ENCODE measurements around the gene TAGLN2.

Gene TAGLN2

DNA sequence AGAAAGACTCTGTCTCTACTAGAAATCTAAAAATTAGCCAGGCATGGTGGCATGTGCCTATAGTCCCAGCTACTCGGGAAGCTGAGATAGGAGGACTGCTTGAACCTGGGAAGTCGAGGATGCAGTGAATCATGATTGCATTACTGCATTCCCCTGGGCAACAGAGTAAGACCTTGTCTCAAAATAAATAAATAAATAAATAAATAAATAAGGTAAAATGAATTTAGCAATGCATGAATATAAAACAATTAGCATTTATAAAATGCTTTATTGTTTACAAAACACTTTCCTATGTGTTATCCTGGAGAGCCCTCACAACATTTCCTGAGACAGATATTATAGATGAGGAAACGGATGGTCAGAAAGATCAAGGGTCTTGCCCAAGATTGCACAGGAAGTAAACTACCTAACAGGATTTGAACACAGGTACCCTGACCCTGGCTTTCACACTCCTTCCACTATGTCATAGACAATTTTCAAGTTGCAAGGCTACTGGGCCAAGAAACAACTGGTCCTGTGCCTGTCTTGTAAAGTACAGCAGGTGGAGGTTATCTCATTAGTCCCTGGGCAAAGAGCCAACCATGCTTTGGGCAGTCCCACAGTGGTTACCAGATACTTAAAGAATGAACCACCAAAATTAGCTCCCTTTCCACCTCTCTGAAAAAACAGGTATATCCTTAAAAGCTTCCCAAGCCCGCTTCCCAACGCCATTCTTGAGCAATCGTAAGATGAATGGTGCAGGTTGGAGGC, 47.4 kb downstream of the TAGLN2 start:
- ATAC-seq (no peak), DNase-seq (no peak)
- no peak overlapping the region for H3K4me3 Mint-ChIP-seq
- H3K27me3 Mint-ChIP-seq = no peaks in the 10 kb centered on the region
- H3K36me3 Mint-ChIP-seq (ENCODE audit: low read depth) = no peaks in the 10 kb centered on the region
- H3K4me1 Mint-ChIP-seq = no peaks in the 10 kb centered on the region
- H3K9me3 Mint-ChIP-seq = no peaks in the 10 kb centered on the region
- H3K27ac Mint-ChIP-seq = no peak overlapping the region

DNA sequence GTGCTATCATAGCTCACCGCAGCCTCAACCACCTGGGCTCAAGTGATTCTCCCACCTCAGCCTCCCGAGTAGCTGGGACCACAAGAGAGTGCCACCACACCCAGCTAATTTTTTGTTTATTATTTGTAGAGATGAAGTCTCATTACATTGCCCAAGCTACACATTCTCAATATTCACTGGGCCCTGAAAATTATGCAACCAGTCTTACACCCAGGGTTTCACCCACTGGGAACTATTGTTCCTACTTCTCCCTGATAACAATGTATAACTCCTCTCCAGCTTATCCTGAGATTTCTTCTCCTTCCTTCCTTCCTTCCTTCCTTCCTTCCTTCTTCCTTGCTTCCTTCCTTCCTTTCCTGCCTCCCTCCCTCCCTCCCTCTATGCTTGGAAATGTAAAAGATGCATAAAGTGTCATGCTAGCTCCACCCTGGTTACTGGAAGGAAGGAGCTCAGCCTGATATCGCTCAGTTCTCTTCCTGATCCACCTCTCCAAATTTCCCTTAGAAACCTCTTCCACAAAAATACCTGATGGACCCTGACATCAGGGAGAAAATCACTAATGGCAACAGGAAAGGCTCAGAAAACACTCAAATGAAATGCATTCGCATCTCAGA, 51.7 kb downstream of the TAGLN2 start:
- H3K9me3 Mint-ChIP-seq = no peaks in the 10 kb centered on the region
- H3K36me3 Mint-ChIP-seq (ENCODE audit: low read depth) = no peaks in the 10 kb centered on the region
- ATAC-seq (no peak), DNase-seq (no peak)
- H3K27ac Mint-ChIP-seq = no peak overlapping the region
- peaks cover 7% of the 10 kb centered on the region for H3K4me1 Mint-ChIP-seq
- H3K27me3 Mint-ChIP-seq = no peaks in the 10 kb centered on the region
- no peak overlapping the region for H3K4me3 Mint-ChIP-seq

DNA sequence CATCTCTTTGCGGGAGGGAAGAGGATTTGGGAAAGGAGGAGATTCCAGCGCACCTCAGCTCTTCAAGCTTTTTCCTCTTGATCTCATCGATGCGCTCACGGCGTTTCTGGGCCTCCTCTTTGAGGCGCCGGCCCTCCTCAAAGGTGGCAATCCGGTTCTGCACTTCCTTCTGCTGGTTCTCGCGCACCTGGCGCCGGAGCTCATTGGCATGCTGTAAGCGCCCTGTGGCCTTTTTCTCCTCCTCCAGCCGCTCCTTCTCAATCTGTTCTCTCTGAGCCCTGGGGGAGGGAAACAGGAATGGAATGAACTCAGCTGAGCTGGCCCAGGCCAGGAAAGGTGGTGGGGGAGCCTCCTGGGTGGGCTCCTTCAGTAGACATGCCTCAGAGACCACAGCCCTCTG, 52.4 kb downstream of the TAGLN2 start:
- H3K4me3 Mint-ChIP-seq = no peak overlapping the region
- H3K36me3 Mint-ChIP-seq (ENCODE audit: low read depth) = no peaks in the 10 kb centered on the region
- no peak for DNase-seq
- H3K27ac Mint-ChIP-seq = no peak overlapping the region
- peaks cover 2% of the 10 kb centered on the region for H3K27me3 Mint-ChIP-seq
- H3K9me3 Mint-ChIP-seq = no peaks in the 10 kb centered on the region
- H3K4me1 Mint-ChIP-seq = peaks cover 7% of the 10 kb centered on the region
- ATAC-seq = no peak

DNA sequence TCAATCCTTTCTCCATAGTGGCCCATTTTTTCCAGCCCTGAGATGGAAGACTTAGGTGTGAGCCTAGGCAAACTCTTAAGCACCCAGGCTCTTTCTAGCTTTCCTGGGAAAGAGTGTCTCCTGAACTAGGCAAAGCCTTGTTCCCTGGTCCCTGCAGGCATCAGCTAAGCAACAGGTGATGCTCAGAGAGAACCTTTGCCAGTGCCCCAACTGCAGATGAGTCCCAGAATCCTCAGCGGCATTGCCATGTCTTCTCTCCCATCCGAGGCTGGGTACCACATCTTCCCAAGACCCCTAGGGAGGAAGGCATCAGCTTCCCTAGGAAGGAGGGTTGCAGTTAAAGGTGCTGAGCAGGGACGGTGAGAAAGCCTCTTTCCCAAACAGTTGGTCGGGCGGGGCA, 54.6 kb downstream of the TAGLN2 start:
- DNase-seq (no peak), ATAC-seq (no peak)
- no peaks in the 10 kb centered on the region for H3K36me3 Mint-ChIP-seq (ENCODE audit: low read depth)
- H3K27ac Mint-ChIP-seq = no peak overlapping the region
- no peak overlapping the region for H3K4me3 Mint-ChIP-seq
- H3K9me3 Mint-ChIP-seq = no peaks in the 10 kb centered on the region
- H3K4me1 Mint-ChIP-seq = peaks cover 12% of the 10 kb centered on the region
- peaks cover 5% of the 10 kb centered on the region for H3K27me3 Mint-ChIP-seq

DNA sequence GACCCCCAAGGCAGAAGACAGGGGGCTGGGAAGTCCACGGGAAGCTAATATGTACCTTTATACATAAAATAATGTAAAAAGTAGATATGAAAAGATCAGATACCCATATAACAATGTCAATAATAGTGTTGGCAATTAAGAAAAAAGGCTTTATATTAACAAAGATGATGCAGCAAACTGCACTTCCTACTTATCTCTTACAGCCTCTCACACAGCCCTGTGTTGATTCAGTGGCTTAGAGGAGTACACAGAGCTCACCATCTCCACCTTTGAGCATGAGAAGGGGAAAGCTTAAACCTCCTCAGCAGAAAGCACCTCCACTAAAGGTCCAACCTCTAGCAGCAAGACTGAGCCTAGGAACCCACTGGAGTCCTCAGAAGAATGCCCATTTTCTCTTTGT, 55.7 kb downstream of the TAGLN2 start:
- H3K4me3 Mint-ChIP-seq = no peak overlapping the region
- peaks cover 12% of the 10 kb centered on the region for H3K4me1 Mint-ChIP-seq
- ATAC-seq (no peak), DNase-seq (no peak)
- H3K36me3 Mint-ChIP-seq (ENCODE audit: low read depth) = no peaks in the 10 kb centered on the region
- no peaks in the 10 kb centered on the region for H3K9me3 Mint-ChIP-seq
- H3K27me3 Mint-ChIP-seq = peaks cover 5% of the 10 kb centered on the region
- H3K27ac Mint-ChIP-seq = no peak overlapping the region

DNA sequence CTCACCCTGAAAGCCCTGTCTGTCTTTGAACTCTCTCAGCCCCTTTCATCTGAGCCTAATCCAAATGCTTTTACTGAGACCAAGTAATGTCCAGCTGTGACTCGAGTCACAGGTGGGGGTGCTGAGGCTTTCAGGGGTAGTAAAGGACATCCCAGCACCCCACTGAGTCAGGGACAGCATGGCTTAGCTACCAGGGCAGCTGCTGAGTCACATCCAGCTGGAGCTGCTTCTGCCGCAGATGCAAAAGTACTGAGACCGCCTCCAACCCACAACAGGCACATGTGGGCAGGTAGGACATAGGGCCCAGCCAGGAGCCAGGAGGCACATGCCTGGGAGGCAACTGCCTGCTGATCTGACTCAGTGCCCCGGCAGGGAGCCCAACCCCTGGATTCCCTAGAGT, 56.1 kb downstream of the TAGLN2 start:
- H3K27ac Mint-ChIP-seq = no peak overlapping the region

DNA sequence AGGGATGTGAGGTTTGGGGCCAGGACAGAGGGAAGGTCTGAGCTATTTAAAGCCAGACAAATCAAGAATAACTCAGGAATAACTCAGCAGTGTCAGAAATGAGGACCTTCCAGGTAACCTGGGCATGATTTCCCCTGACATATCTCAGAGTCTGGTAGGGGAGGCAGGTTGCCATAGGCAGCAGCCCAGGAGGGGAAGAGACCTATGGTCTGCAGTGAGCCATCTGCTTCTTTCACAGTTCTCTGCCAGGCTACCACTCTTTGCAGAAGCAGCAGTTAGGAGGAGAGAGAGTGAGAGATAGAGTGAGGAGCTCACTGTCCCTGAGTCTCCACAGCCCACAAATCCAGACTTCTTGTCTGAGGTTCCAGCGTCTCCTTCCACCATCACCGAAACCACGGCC, 56.5 kb downstream of the TAGLN2 start:
- ATAC-seq = no peak
- H3K27me3 Mint-ChIP-seq = peaks cover 7% of the 10 kb centered on the region
- no peak for DNase-seq
- no peaks in the 10 kb centered on the region for H3K9me3 Mint-ChIP-seq
- peak overlapping the region; percentile 20 for H3K27ac Mint-ChIP-seq
- no peaks in the 10 kb centered on the region for H3K36me3 Mint-ChIP-seq (ENCODE audit: low read depth)
- peaks cover 12% of the 10 kb centered on the region for H3K4me1 Mint-ChIP-seq
- no peak overlapping the region for H3K4me3 Mint-ChIP-seq

More for the DNA sequence above, 56.1 kb downstream of the TAGLN2 start:
- Mint-ChIP-seq H3K27me3 (peaks cover 6% of the 10 kb centered on the region), H3K9me3 (no peaks in the 10 kb centered on the region), H3K36me3 (ENCODE audit: low read depth) (no peaks in the 10 kb centered on the region), H3K4me3 (no peak overlapping the region), H3K4me1 (peaks cover 12% of the 10 kb centered on the region)
- DNase-seq (peak; percentile 35), ATAC-seq (peak; percentile 88)
